Common myeloid progenitor, CD34-positive (primary cell): ENCODE data around the gene ZC3H15.
A peak's percentile ranks its signal among the peaks of the same experiment; 100 is the strongest.

ENCODE experiments used
- CTCF ChIA-PET: fragments of 350-600 bp; sonication (Branson Sonifier 250); formaldehyde crosslinking; loops from one replicate; lab custom pipeline; 2021; ENCODE audit warnings: antibody characterized with exemption; lab: Charles Lee
- POLR2A ChIA-PET: fragments of 350-600 bp; sonication (Branson Sonifier 250); formaldehyde crosslinking; loops from one replicate; lab custom pipeline; 2021; ENCODE audit warnings: antibody characterized with exemption; lab: Charles Lee
- DNase-seq, 3 donors: peaks; one replicate each; pipeline versions ENCODE4 v3.0.0 to v3.0.0-alpha.2; 2013
- H3K27ac ChIP-seq, 2 experiments: 1 replicate in 1 of 2; 2 replicates in 1 of 2; pipeline ENCODE4 v1.7.0; 2013; ENCODE audit warnings: inconsistent platforms in 2 of 2, low read length in 2 of 2, mild to moderate bottlenecking in 2 of 2, low read depth in 1 of 2, moderate library complexity in 1 of 2; ENCODE audit not compliant: severe bottlenecking in 2 of 2, insufficient read depth in 1 of 2, poor library complexity in 1 of 2
- H3K27me3 ChIP-seq, 5 experiments: replicated peaks in 2 of 5; 1 replicate in 3 of 5; 2 replicates in 2 of 5; pipeline versions ENCODE4 v1.6.1 to v1.7.0; 2013; ENCODE audit warnings: low read length in 4 of 5, mild to moderate bottlenecking in 2 of 5, moderate library complexity in 2 of 5, inconsistent platforms in 1 of 5; ENCODE audit not compliant: insufficient read depth in 5 of 5, control insufficient read depth in 4 of 5
- H3K36me3 ChIP-seq, 4 experiments: 1 replicate in 2 of 4; 2 replicates in 2 of 4; pipeline versions ENCODE4 v1.6.1 to v1.7.0; 2013; ENCODE audit warnings: low read length in 3 of 4, control low read depth in 1 of 4, mild to moderate bottlenecking in 1 of 4; ENCODE audit not compliant: control insufficient read depth in 4 of 4, insufficient read depth in 4 of 4
- H3K4me1 ChIP-seq, 4 experiments: 1 replicate in 3 of 4; 2 replicates in 1 of 4; pipeline versions ENCODE4 v1.6.1 to v1.7.1; 2013; ENCODE audit warnings: low read length in 3 of 4, mild to moderate bottlenecking in 3 of 4, control low read depth in 1 of 4, inconsistent platforms in 1 of 4, moderate library complexity in 1 of 4; ENCODE audit not compliant: control insufficient read depth in 4 of 4, insufficient read depth in 4 of 4; ENCODE audit errors: control extremely low read depth in 1 of 4
- H3K4me3 ChIP-seq, 7 experiments: 1 replicate in 4 of 7; 2 replicates in 3 of 7; pipeline versions ENCODE4 v1.5.1 to v1.7.0; 2013; ENCODE audit warnings: mild to moderate bottlenecking in 7 of 7, low read length in 6 of 7, moderate library complexity in 6 of 7, inconsistent platforms in 2 of 7, low read depth in 2 of 7, control low read depth in 1 of 7; ENCODE audit not compliant: insufficient read depth in 4 of 7, control insufficient read depth in 1 of 7; ENCODE audit errors: extremely low read depth in 1 of 7
- H3K9me3 ChIP-seq, 5 experiments: 1 replicate in 4 of 5; 2 replicates in 1 of 5; pipeline versions ENCODE4 v1.6.1 to v1.7.1; 2013; ENCODE audit warnings: low read length in 4 of 5, mild to moderate bottlenecking in 2 of 5, inconsistent platforms in 1 of 5, low read depth in 1 of 5, moderate library complexity in 1 of 5; ENCODE audit not compliant: control insufficient read depth in 4 of 5, insufficient read depth in 2 of 5; ENCODE audit errors: control extremely low read depth in 1 of 5
- WGBS: methylation state at CpG from one replicate; pipeline ENCODE4 v1.1.5; 2013; ENCODE audit not compliant: insufficient coverage; 5-methylcytosine and 5-hydroxymethylcytosine counted together

Gene ZC3H15

GRCh38 chr2:186486651-186487647 is 889 bp downstream of the ZC3H15 start:
- Histone ChIP-seq H3K9me3 (no peaks in the 10 kb centered on the region), H3K27ac (peak overlapping the region; percentile 92 to 97), H3K27me3 (no peaks in the 10 kb centered on the region), H3K36me3 (peaks cover 0 to 11% (median 3%) of the 10 kb centered on the region in 4 experiments), H3K4me3 (peak overlapping the region; percentile 77 to 99 (median 92)), H3K4me1 (peaks cover 17 to 48% (median 33%) of the 10 kb centered on the region in 4 experiments)
- 0% methylated on average over 19 of the region's 31 CpGs for WGBS
- POLR2A ChIA-PET, result interaction anchor here (1.6 kb wide), 1 partner anchor 10 kb away, joined by 9 read pairs; no protein-coding TSS in a partner anchor
- CTCF ChIA-PET, result interaction anchor here (1.3 kb wide), 1 partner anchor 17 kb away, joined by 7 read pairs; no protein-coding TSS in a partner anchor
- DNase-seq, result peak; percentile 22 to 71 (median 64)

GRCh38 chr2:186493564-186494085 is 7.6 kb downstream of the ZC3H15 start:
- Histone ChIP-seq H3K4me1 (peaks cover 0 to 22% (median 7%) of the 10 kb centered on the region in 4 experiments), H3K4me3 (no peak overlapping the region), H3K27ac (no peak overlapping the region), H3K36me3 (peaks cover 15 to 48% (median 24%) of the 10 kb centered on the region in 4 experiments), H3K9me3 (no peaks in the 10 kb centered on the region), H3K27me3 (no peaks in the 10 kb centered on the region)
- ChIA-PET POLR2A (no interaction called here), CTCF (interaction anchor here (2.1 kb wide), 1 partner anchor 10 kb away, joined by 11 read pairs; no protein-coding TSS in a partner anchor)
- DNase-seq, result no peak
- 100% methylated on average over 1 of the region's 2 CpGs for WGBS

- no peaks in the 10 kb centered on the region for H3K27me3 ChIP-seq
- ChIA-PET POLR2A (interaction anchor here (0.7 to 2.3 kb wide), 2 partner anchors 10 to 393 kb away, joined by 4 to 9 read pairs; partner anchors contain the start of gene ZC3H15), CTCF (interaction anchor here (1.9 kb wide), 1 partner anchor 8 kb away, joined by 6 read pairs; no protein-coding TSS in a partner anchor)
- peaks cover 30 to 65% (median 42%) of the 10 kb centered on the region in 4 experiments for H3K36me3 ChIP-seq
- H3K9me3 ChIP-seq, result no peaks in the 10 kb centered on the region
- peaks cover 0 to 7% (median under 1%) of the 10 kb centered on the region in 4 experiments for H3K4me1 ChIP-seq
- no peak for DNase-seq
- no CpG with 5 or more reads among the region's 7 CpGs for WGBS
- no peak overlapping the region for H3K4me3 ChIP-seq
- H3K27ac ChIP-seq, result no peak overlapping the region
Observed at GRCh38 chr2:186496401-186496800, 10.3 kb downstream of the ZC3H15 start.

- Histone ChIP-seq H3K9me3 (no peaks in the 10 kb centered on the region), H3K4me3 (no peak overlapping the region), H3K4me1 (peaks cover 0 to 4% (median 0%) of the 10 kb centered on the region in 4 experiments), H3K27ac (no peak overlapping the region), H3K36me3 (peaks cover 30 to 65% (median 46%) of the 10 kb centered on the region in 4 experiments), H3K27me3 (no peaks in the 10 kb centered on the region)
- ChIA-PET CTCF (interaction anchor here (1.1 to 1.3 kb wide), 2 partner anchors 12 to 144 kb away, joined by 4 to 5 read pairs; no protein-coding TSS in a partner anchor), POLR2A (no interaction called here)
- DNase-seq, result no peak
- 100% methylated on average over 1 of the region's 3 CpGs for WGBS
Observed at GRCh38 chr2:186497928-186498327, 11.9 kb downstream of the ZC3H15 start.

GRCh38 chr2:186498834-186499233 is 12.8 kb downstream of the ZC3H15 start:
- POLR2A ChIA-PET, result no interaction called here

GRCh38 chr2:186503827-186504606 is 18.0 kb downstream of the ZC3H15 start:
- peak; percentile 30 to 62 (median 56) for DNase-seq
- Histone ChIP-seq H3K9me3 (no peaks in the 10 kb centered on the region), H3K4me1 (no peaks in the 10 kb centered on the region), H3K4me3 (no peak overlapping the region), H3K27me3 (no peaks in the 10 kb centered on the region), H3K36me3 (peaks cover 24 to 80% (median 58%) of the 10 kb centered on the region in 4 experiments), H3K27ac (no peak overlapping the region)
- ChIA-PET POLR2A (interaction anchor here (1.2 kb wide), 1 partner anchor 138 kb away, joined by 4 read pairs; no protein-coding TSS in a partner anchor), CTCF (interaction anchor here (0.7 to 9.8 kb wide), 22 partner anchors 8 to 359 kb away, joined by 3 to 201 read pairs (median 4); partner anchors contain the start of gene ZC3H15)
- WGBS, result 100% methylated on average over 1 of the region's 5 CpGs

More at GRCh38 chr2:186498834-186499233, 12.8 kb downstream of the ZC3H15 start:
- Histone ChIP-seq H3K9me3 (no peaks in the 10 kb centered on the region), H3K27me3 (no peaks in the 10 kb centered on the region), H3K36me3 (peaks cover 30 to 67% (median 48%) of the 10 kb centered on the region in 4 experiments), H3K27ac (peak overlapping the region in 1 of 2 experiments; percentile 39), H3K4me1 (no peaks in the 10 kb centered on the region), H3K4me3 (no peak overlapping the region)
- CTCF ChIA-PET, result interaction anchor here (1.2 to 2.8 kb wide), 4 partner anchors 9 to 145 kb away, joined by 3 to 16 read pairs (median 4); no protein-coding TSS in a partner anchor
- WGBS, result 0% methylated on average over 1 of the region's 1 CpG
- DNase-seq, result no peak
